ENCODE data around the gene MEN1. TPM values are rescaled to one million over a fixed set of nuclear protein-coding genes. Genes with fewer than 3 reads are reported as not detected.

The MEN1 gene
- total and polyA plus RNA-seq, 2 of the 13 experiments (the other 11 are each of a cell fraction or from before 2014, with no cell fraction given): 20.5 to 27.3 TPM

GRCh38 chr11:64810271-64810890 lies at the start of gene MEN1 (continued):
- TF ChIP-seq, protein P1, sequence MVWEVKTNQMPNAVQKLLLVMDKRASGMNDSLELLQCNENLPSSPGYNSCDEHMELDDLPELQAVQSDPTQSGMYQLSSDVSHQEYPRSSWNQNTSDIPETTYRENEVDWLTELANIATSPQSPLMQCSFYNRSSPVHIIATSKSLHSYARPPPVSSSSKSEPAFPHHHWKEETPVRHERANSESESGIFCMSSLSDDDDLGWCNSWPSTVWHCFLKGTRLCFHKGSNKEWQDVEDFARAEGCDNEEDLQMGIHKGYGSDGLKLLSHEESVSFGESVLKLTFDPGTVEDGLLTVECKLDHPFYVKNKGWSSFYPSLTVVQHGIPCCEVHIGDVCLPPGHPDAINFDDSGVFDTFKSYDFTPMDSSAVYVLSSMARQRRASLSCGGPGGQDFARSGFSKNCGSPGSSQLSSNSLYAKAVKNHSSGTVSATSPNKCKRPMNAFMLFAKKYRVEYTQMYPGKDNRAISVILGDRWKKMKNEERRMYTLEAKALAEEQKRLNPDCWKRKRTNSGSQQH (CRISPR knock-in tag; IDR thresholded peaks at IDR 0.05; ENCODE audit: low read depth): no peak
- no peak for TF ChIP-seq BRF2 (CRISPR knock-in tag; IDR thresholded peaks at IDR 0.05)
- TF ChIP-seq ZNF263 (CRISPR knock-in tag; IDR thresholded peaks at IDR 0.05): no peak
- no peak for TF ChIP-seq ZEB1 (IDR thresholded peaks at IDR 0.05; ENCODE audit: insufficient replicate concordance, low read depth)
- TF ChIP-seq MBNL3 (CRISPR knock-in tag; conservative IDR thresholded peaks at IDR 0.05): no peak
- no peak for TF ChIP-seq ZNF282 (IDR thresholded peaks at IDR 0.05; ENCODE audit: partially characterized antibody)
- TF ChIP-seq HOXA5 (CRISPR knock-in tag; IDR thresholded peaks at IDR 0.05): no peak
- TF ChIP-seq KLF9 (CRISPR knock-in tag; IDR thresholded peaks at IDR 0.05; ENCODE audit: low read depth): no peak
- TF ChIP-seq GTF3A (CRISPR knock-in tag; conservative IDR thresholded peaks at IDR 0.05): 0 out of 2 replicates have a peak, but pooled peaks have one; percentile 55
- TF ChIP-seq ZFP41 (CRISPR knock-in tag; IDR thresholded peaks at IDR 0.05; ENCODE audit: borderline replicate concordance): no peak
- peak; percentile 38 for TF ChIP-seq YY1 (IDR thresholded peaks at IDR 0.05; ENCODE audit: insufficient read depth, insufficient replicate concordance, low read depth, low read length)
- TF ChIP-seq, protein P2, sequence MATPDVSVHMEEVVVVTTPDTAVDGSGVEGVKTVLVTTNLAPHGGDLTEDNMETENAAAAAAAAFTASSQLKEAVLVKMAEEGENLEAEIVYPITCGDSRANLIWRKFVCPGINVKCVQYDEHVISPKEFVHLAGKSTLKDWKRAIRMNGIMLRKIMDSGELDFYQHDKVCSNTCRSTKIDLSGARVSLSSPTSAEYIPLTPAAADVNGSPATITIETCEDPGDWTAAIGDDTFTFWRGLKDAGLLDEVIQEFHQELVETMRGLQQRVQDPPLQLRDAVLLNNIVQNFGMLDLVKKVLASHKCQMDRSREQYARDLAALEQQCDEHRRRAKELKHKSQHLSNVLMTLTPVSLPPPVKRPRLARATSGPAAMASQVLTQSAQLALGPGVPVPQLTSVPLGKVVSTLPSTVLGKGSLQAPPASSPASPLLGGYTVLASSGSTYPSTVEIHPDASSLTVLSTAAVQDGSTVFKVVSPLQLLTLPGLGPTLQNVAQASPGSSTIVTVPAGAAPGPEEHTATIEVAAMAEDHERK (CRISPR knock-in tag; IDR thresholded peaks at IDR 0.05; ENCODE audit: low read depth): peak; percentile 64
- no peak for TF ChIP-seq ZNF724P (CRISPR knock-in tag; IDR thresholded peaks at IDR 0.05; ENCODE audit: borderline replicate concordance)
- TF ChIP-seq ZNF790 (CRISPR knock-in tag; IDR thresholded peaks at IDR 0.05; ENCODE audit: borderline replicate concordance): 0 out of 2 replicates have a peak, but pooled peaks have one; percentile 39
- peak; percentile 33; the same call in 1 of the 2 replicates for TF ChIP-seq KDM5B (CRISPR knock-in tag; IDR thresholded peaks at IDR 0.05; ENCODE audit: borderline replicate concordance)
- TF ChIP-seq SNRNP70 (IDR thresholded peaks at IDR 0.05; ENCODE audit: low read depth, low read length): no peak
- TF ChIP-seq EZH2 (conservative IDR thresholded peaks at IDR 0.05; ENCODE audit: low read depth, low read length): no peak
- TF ChIP-seq TFE3 (CRISPR knock-in tag; IDR thresholded peaks at IDR 0.05): no peak; the same call in 1 of the 2 replicates
- TF ChIP-seq, protein P3, sequence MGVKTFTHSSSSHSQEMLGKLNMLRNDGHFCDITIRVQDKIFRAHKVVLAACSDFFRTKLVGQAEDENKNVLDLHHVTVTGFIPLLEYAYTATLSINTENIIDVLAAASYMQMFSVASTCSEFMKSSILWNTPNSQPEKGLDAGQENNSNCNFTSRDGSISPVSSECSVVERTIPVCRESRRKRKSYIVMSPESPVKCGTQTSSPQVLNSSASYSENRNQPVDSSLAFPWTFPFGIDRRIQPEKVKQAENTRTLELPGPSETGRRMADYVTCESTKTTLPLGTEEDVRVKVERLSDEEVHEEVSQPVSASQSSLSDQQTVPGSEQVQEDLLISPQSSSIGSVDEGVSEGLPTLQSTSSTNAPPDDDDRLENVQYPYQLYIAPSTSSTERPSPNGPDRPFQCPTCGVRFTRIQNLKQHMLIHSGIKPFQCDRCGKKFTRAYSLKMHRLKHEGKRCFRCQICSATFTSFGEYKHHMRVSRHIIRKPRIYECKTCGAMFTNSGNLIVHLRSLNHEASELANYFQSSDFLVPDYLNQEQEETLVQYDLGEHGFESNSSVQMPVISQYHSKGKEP (CRISPR knock-in tag; IDR thresholded peaks at IDR 0.05): no peak
- TF ChIP-seq HNF4A (CRISPR knock-in tag; IDR thresholded peaks at IDR 0.05): no peak
- TF ChIP-seq PHB2 (IDR thresholded peaks at IDR 0.05; ENCODE audit: partially characterized antibody): no peak
- no peak for TF ChIP-seq MZF1 (CRISPR knock-in tag; IDR thresholded peaks at IDR 0.05; ENCODE audit: borderline replicate concordance)

Data from HepG2 (cell line).